B cell (primary cell): ENCODE measurements around the gene MCAM. TPM values are rescaled to one million over a fixed set of nuclear protein-coding genes. Genes with fewer than 3 reads are reported as not detected.
A peak's percentile ranks its signal among the peaks of the same experiment; 100 is the strongest.

Experiments
- ATAC-seq: fragments of 200-7000 bp; cut with Tn5 transposase; one replicate; pipeline ENCODE4 v1.10.0; 2021; ENCODE audit warnings: low read depth, mild to moderate bottlenecking, moderate number of reproducible peaks, moderate library complexity
- CTCF ChIA-PET: fragments of 350-600 bp; sonication (Branson Sonifier 250); formaldehyde crosslinking; loops from one replicate; lab custom pipeline; 2021; ENCODE audit warnings: antibody characterized with exemption, inconsistent platforms; lab: Charles Lee
- POLR2A ChIA-PET: fragments of 350-600 bp; sonication (Branson Sonifier 250); formaldehyde crosslinking; loops from one replicate; lab custom pipeline; 2021; ENCODE audit warnings: antibody characterized with exemption; lab: Charles Lee
- DNase-seq: peaks from one replicate; pipeline ENCODE4 v3.0.0; 2013
- H2AFZ ChIP-seq: 2 replicates; pipeline ENCODE4 v1.6.1; 2012; ENCODE audit warnings: mild to moderate bottlenecking, low read depth, low read length; ENCODE audit not compliant: insufficient read depth, poor library complexity, severe bottlenecking
- H3K27ac ChIP-seq, 2 donors: 1 replicate in 1 of 2; 2 replicates in 1 of 2; pipeline ENCODE4 v1.5.1; 2012 to 2013; ENCODE audit warnings: low read length in 2 of 2, mild to moderate bottlenecking in 2 of 2, moderate library complexity in 1 of 2
- H3K27me3 ChIP-seq, 4 experiments: fragments of 200-600 bp in 1 of 4; sonication (generic) in 1 of 4; replicated peaks in 1 of 4; 1 replicate in 2 of 4; 2 replicates in 2 of 4; pipeline versions ENCODE4 v1.6.1 to v1.7.0; 2013 to 2016; ENCODE audit warnings: low read length in 3 of 4, mild to moderate bottlenecking in 2 of 4, mixed read lengths in 1 of 4, moderate library complexity in 1 of 4; ENCODE audit not compliant: insufficient read depth in 4 of 4, control insufficient read depth in 3 of 4; ENCODE audit errors: control extremely low read depth in 1 of 4
- H3K36me3 ChIP-seq, 2 experiments: replicated peaks in 1 of 2; 1 replicate in 1 of 2; 2 replicates in 1 of 2; pipeline versions ENCODE4 v1.6.1 to v1.7.1; 2013; ENCODE audit warnings: low read length in 1 of 2; ENCODE audit not compliant: insufficient read depth in 2 of 2, control insufficient read depth in 1 of 2; ENCODE audit errors: control extremely low read depth in 1 of 2, extremely low read depth in 1 of 2
- H3K4me1 ChIP-seq, 2 donors: fragments of 200-600 bp in 1 of 2; sonication (generic) in 1 of 2; 1 replicate in 1 of 2; 2 replicates in 1 of 2; pipeline versions ENCODE4 v1.5.1 to v1.6.1; 2013 to 2017; ENCODE audit warnings: low read length in 2 of 2; ENCODE audit not compliant: control insufficient read depth in 2 of 2, insufficient read depth in 2 of 2
- H3K4me2 ChIP-seq: replicated peaks from 2 replicates; pipeline ENCODE3; 2012; ENCODE audit warnings: mild to moderate bottlenecking, low read depth, low read length; ENCODE audit not compliant: poor library complexity, severe bottlenecking
- H3K4me3 ChIP-seq, 5 experiments: fragments of 200-600 bp in 1 of 5; sonication (generic) in 1 of 5; 1 replicate in 3 of 5; 2 replicates in 2 of 5; pipeline versions ENCODE4 v1.5.1 to v1.7.0; 2011 to 2016; ENCODE audit warnings: low read length in 4 of 5, mild to moderate bottlenecking in 4 of 5, low read depth in 2 of 5, control low read depth in 1 of 5, moderate library complexity in 1 of 5; ENCODE audit not compliant: insufficient read depth in 1 of 5; ENCODE audit errors: control extremely low read depth in 1 of 5, extremely low read depth in 1 of 5
- H3K79me2 ChIP-seq: fragments of 200-600 bp; sonication (generic); one replicate; pipeline ENCODE4 v1.6.0; 2016; ENCODE audit warnings: low read length; ENCODE audit not compliant: control insufficient read depth, insufficient read depth
- H3K9ac ChIP-seq: fragments of 200-600 bp; sonication (generic); 2 replicates; pipeline ENCODE4 v1.6.1; 2017; ENCODE audit warnings: mild to moderate bottlenecking, low read length, moderate library complexity
- H3K9me3 ChIP-seq, 3 donors: one replicate each; pipeline versions ENCODE4 v1.6.1 to v1.7.1; 2013; ENCODE audit warnings: low read length in 2 of 3; ENCODE audit not compliant: control insufficient read depth in 2 of 3, insufficient read depth in 1 of 3; ENCODE audit errors: control extremely low read depth in 1 of 3
- H4K20me1 ChIP-seq: 2 replicates; pipeline ENCODE4 v1.6.0; 2012; ENCODE audit warnings: mild to moderate bottlenecking, low read length; ENCODE audit not compliant: insufficient read depth, control insufficient read depth, poor library complexity, severe bottlenecking
- H3K27ac Mint-ChIP-seq: one replicate; pipeline ENCODE4 v1.8.0; 2021; ENCODE audit warnings: mixed read lengths
- H3K27me3 Mint-ChIP-seq: one replicate; pipeline ENCODE4 v1.8.0; 2021; ENCODE audit warnings: mixed read lengths
- H3K4me1 Mint-ChIP-seq: one replicate; pipeline ENCODE4 v1.8.0; 2021; ENCODE audit warnings: mixed read lengths
- H3K4me3 Mint-ChIP-seq: one replicate; pipeline ENCODE4 v1.8.0; 2021; ENCODE audit warnings: mixed read lengths
- H3K9me3 Mint-ChIP-seq: one replicate; pipeline ENCODE4 v1.8.0; 2022; ENCODE audit warnings: mixed read lengths; ENCODE audit not compliant: insufficient read depth
- EZH2 ChIP-seq: IDR thresholded peaks from 2 replicates; pipeline ENCODE4 v1.6.1; 2012; ENCODE audit warnings: borderline replicate concordance, low read depth, mild to moderate bottlenecking, moderate library complexity, low read length; ENCODE audit not compliant: insufficient read depth, poor library complexity, severe bottlenecking
- WGBS: methylation state at CpG from one replicate; pipeline ENCODE4 v1.1.5; 2013; ENCODE audit warnings: missing lambda C conversion rate; ENCODE audit not compliant: insufficient coverage; 5-methylcytosine and 5-hydroxymethylcytosine counted together
- intact Hi-C: fragments of 100-400 bp; cut with micrococcal nuclease; formaldehyde crosslinking; loops from one replicate; pipeline ENCODE4 v1.10.0; 2022
- polyA plus RNA-seq: library from polyadenylated mRNA; depleted of rRNA; stranded (reverse); fragments of >200 nt; gene quantifications from 2 replicates; pipeline ENCODE4 v1.2.3, GENCODE V29; 2012
- total RNA-seq, 2 donors: library from RNA; stranded (reverse); fragments of 120-200 nt in 1 of 2; gene quantifications; 1 replicate in 1 of 2; 2 replicates in 1 of 2; pipeline versions ENCODE4 v1.2.3 to v1.2.4, GENCODE V29; 2013 to 2022
- TF ChIP-seq, protein P1 (sequence below): fragments of 200-600 bp; IDR thresholded peaks from one replicate; pipeline ENCODE4 v1.8.0; 2022; ENCODE audit warnings: antibody characterized with exemption, mild to moderate bottlenecking

Gene MCAM
- total and polyA plus RNA-seq, 2 donors (not counting 1 experiment from before 2014, with no cell fraction given) = 0.42 to 1.1 TPM

DNA sequence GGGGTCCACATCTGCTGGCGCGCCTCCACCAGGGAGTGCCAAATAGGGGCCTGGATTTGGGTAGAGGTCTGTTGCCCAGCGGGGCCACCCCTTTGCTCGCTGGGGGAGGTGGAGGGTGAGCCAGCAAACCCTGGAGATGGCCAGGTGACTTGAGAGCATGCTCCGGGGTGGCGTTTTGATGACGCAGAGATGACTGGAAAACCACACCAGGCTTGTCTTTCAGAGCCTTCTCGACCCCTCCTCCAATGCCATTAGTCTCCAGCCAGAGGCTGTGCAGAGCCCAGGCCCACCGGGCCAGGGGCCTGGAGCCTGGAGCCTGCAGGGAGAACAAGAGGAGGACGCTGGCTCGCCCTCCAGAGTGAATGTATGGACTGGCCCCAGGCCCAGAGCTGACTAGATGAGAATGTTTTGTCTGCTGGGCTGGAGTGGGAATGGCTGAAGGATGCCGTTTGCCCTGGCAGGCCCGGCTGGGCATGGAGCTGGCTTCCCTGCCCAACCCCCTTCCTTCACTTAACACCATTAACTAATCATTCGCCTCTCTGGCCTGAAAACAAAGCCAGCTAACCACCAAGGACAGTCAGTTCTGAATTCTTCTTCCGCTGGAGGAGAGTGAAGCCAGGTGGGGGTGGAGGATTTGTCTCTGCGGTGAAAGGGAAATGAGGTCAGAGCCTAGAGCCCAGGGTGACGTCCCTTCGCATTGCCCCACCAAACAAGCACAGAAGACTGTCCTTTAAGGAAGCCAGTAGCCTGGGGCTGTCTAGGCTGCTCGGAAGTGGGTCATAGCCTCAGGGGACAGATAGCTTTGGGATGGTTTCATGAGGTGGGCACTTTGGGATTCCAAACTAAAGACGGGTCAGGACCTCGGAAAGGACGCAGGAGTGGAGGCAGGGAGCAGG is 1.6 kb upstream of the MCAM start:
- ChIA-PET POLR2A (no interaction called here), CTCF (interaction anchor here (1.2 to 3.5 kb wide), 2 partner anchors 7 to 112 kb away, joined by 3 to 16 read pairs; partner anchors contain the start of gene CBL)
- Histone ChIP-seq H3K79me2 (no peaks in the 10 kb centered on the region), H3K4me3 (no peak overlapping the region), H3K36me3 (no peaks in the 10 kb centered on the region), H2AFZ (no peak overlapping the region), H3K27ac (no peak overlapping the region), H3K9me3 (peaks cover 0 to 9% (median 0%) of the 10 kb centered on the region in 3 donors), H3K9ac (no peak overlapping the region), H3K4me2 (peak overlapping the region; percentile 24), H3K27me3 (peaks cover 0 to 59% (median 22%) of the 10 kb centered on the region in 4 experiments), H4K20me1 (no peaks in the 10 kb centered on the region), H3K4me1 (peaks cover 35 to 54% of the 10 kb centered on the region in 2 donors)
- DNase-seq = peak; percentile 59
- H3K27ac Mint-ChIP-seq = peak overlapping the region; percentile 22
- intact Hi-C loops = no loop called here
- peaks cover 40% of the 10 kb centered on the region for H3K4me1 Mint-ChIP-seq
- peak; percentile 11 for ATAC-seq
- peak overlapping the region; percentile 58 for H3K4me3 Mint-ChIP-seq
- TF ChIP-seq, protein P1, sequence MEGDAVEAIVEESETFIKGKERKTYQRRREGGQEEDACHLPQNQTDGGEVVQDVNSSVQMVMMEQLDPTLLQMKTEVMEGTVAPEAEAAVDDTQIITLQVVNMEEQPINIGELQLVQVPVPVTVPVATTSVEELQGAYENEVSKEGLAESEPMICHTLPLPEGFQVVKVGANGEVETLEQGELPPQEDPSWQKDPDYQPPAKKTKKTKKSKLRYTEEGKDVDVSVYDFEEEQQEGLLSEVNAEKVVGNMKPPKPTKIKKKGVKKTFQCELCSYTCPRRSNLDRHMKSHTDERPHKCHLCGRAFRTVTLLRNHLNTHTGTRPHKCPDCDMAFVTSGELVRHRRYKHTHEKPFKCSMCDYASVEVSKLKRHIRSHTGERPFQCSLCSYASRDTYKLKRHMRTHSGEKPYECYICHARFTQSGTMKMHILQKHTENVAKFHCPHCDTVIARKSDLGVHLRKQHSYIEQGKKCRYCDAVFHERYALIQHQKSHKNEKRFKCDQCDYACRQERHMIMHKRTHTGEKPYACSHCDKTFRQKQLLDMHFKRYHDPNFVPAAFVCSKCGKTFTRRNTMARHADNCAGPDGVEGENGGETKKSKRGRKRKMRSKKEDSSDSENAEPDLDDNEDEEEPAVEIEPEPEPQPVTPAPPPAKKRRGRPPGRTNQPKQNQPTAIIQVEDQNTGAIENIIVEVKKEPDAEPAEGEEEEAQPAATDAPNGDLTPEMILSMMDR = no peak
- TF ChIP-seq EZH2 = no peak
- peaks cover 13% of the 10 kb centered on the region for H3K27me3 Mint-ChIP-seq
- WGBS = 82% methylated on average over 19 of the region's 22 CpGs
- no peaks in the 10 kb centered on the region for H3K9me3 Mint-ChIP-seq
